Heart right ventricle (tissue), 16 donors: Measurements from ENCODE around the gene STYXL2. TPM values are rescaled to one million over a fixed set of nuclear protein-coding genes. Genes with fewer than 3 reads are reported as not detected.

Experiments used
- ATAC-seq, 8 donors: fragments of 200-7000 bp; cut with Tn5 transposase; one replicate each; pipeline ENCODE4 v1.9.1; 2020; ENCODE audit warnings: mild to moderate bottlenecking in 8 of 8, moderate library complexity in 8 of 8, moderate number of reproducible peaks in 1 of 8
- DNase-seq, 2 donors: peaks; one replicate each; pipeline ENCODE4 v3.0.0-alpha.2; 2020
- H3K27ac ChIP-seq, 10 donors: fragments of 200-600 bp; sonication (generic) in 2 of 10; one replicate each; pipeline versions ENCODE4 v1.5.0 to v1.8.0; 2020 to 2022; ENCODE audit warnings: mild to moderate bottlenecking in 3 of 10
- H3K27me3 ChIP-seq, 7 donors: fragments of 200-600 bp; one replicate each; pipeline ENCODE4 v1.8.0; 2021 to 2022; ENCODE audit warnings: mild to moderate bottlenecking in 2 of 7
- H3K36me3 ChIP-seq, 9 donors: fragments of 200-600 bp; sonication (generic) in 1 of 9; one replicate each; pipeline versions ENCODE4 v1.5.0 to v1.8.0; 2020 to 2022; ENCODE audit warnings: mild to moderate bottlenecking in 2 of 9
- H3K4me1 ChIP-seq, 9 donors: fragments of 200-600 bp; sonication (generic) in 1 of 9; one replicate each; pipeline versions ENCODE4 v1.5.0 to v1.8.0; 2020 to 2022; ENCODE audit warnings: mild to moderate bottlenecking in 4 of 9
- H3K4me3 ChIP-seq, 10 donors: fragments of 200-600 bp; sonication (generic) in 2 of 10; one replicate each; pipeline versions ENCODE4 v1.5.0 to v1.8.0; 2020 to 2022; ENCODE audit warnings: mild to moderate bottlenecking in 7 of 10, moderate library complexity in 2 of 10
- H3K9me3 ChIP-seq, 11 donors: fragments of 200-600 bp in 10 of 11; sonication (generic) in 2 of 11; one replicate each; pipeline versions ENCODE4 v1.5.0 to v1.8.0; 2013 to 2022; ENCODE audit warnings: mild to moderate bottlenecking in 2 of 11, control low read depth in 1 of 11, moderate library complexity in 1 of 11
- CTCF ChIP-seq, 9 donors: fragments of 200-600 bp; sonication (generic) in 2 of 9; IDR thresholded peaks; one replicate each; pipeline versions ENCODE4 v1.5.0 to v1.8.0; 2021 to 2022; ENCODE audit warnings: antibody characterized with exemption in 9 of 9, mild to moderate bottlenecking in 5 of 9, moderate library complexity in 1 of 9
- WGBS, 2 donors: extraction: QIAGEN DNeasy Blood & Tissue Kit; methylation state at CpG; one replicate each; pipeline ENCODE4 v1.1.7; 2013; ENCODE audit warnings: inconsistent platforms in 1 of 2; 5-methylcytosine and 5-hydroxymethylcytosine counted together
- intact Hi-C, 10 donors: fragments of 100-400 bp; cut with DNase I; formaldehyde crosslinking; loops; one replicate each; pipeline versions ENCODE4 v1.11.1 to v1.14.2; 2022
- polyA plus RNA-seq, 2 donors: library from polyadenylated mRNA; stranded (reverse); fragments of 200-250 nt; gene quantifications; one replicate each; pipeline ENCODE4 v1.2.3, GENCODE V29; 2013
- total RNA-seq, 10 donors: library from RNA; stranded (reverse); fragmentation: NEBNext Ultra II Directional in 3 of 10; extraction: Animal tissue kit (Norgen Biotek cat#: 25700) in 3 of 10; gene quantifications; one replicate each; pipeline versions ENCODE4 v1.2.1 to v1.2.4, GENCODE V29; 2021 to 2023
- donor health status: Arrhythmogenic right ventricular cardiomyopathy.
- donor health status: ischemic (EF 13 %, LVEDD 7.1; RV severe dilation, severe dysfunction).
- donor health status: healthy with polysubstance abuse.
- donor health status: DM: no; HTN: yes; CAD: no.
- donor health status: DM: no; HTN: no; CAD: no.
- donor health status: ischemic (EF 25% LVEDD 6.9; RV normal size, moderate dysfunction).
- donor health status: ischemic (EF 25% LVEDD 5.7; RV mildly dilated, moderate dysfunction).
- donor health status: healthy.
- donor health status: DM: yes; HTN: yes; CAD: no.
- donor health status: Ischemic cardiomyopathy.
- donor health status: ischemic (EF 35%, LVEDD 5.7; RV mildly dilated, moderate dysfunction).
- donor health status: nonischemic (EF 11% LVEDD 7.7; RV severe dilation, severe dysfunction).
- donor health status: DM: yes; HTN: yes; CAD: no.
- donor health status: PGD.
- donor health status: ischemic (EF 29% LVEDD 5.4; RV normal size, mild dysfunction).
- donor health status: nonischemic (EF 23%, LVEDD 6.1; RV moderate dilation, normal function).

STYXL2 gene
- total and polyA plus RNA-seq, 12 donors, result 32.4 to 638 (median 205) TPM

- 94 to 97% methylated on average over 2 of the region's 2 CpGs for WGBS, 2 donors
- DNase-seq (no peak), ATAC-seq (no peak)
- intact Hi-C loops, result no loop called here
- Histone ChIP-seq H3K4me3 (no peak overlapping the region), H3K36me3 (peaks cover 0 to 36% (median 0%) of the 10 kb centered on the region in 9 donors), H3K27ac (no peak overlapping the region), H3K4me1 (peaks cover 0 to 57% (median 22%) of the 10 kb centered on the region in 9 donors), H3K27me3 (peaks cover 0 to 7% (median 0%) of the 10 kb centered on the region in 7 donors), H3K9me3 (peaks cover 0 to 6% (median 0%) of the 10 kb centered on the region in 11 donors)
- no peak for TF ChIP-seq CTCF (IDR thresholded peaks at IDR 0.05)
Observed at GRCh38 chr1:167100730-167101129, 6.9 kb downstream of the STYXL2 start.

GRCh38 chr1:167101754-167102153 is 7.9 kb downstream of the STYXL2 start:
- no peak overlapping the region for H3K27ac ChIP-seq
- intact Hi-C loops, result no loop called here
- TF ChIP-seq CTCF (IDR thresholded peaks at IDR 0.05), result no peak
- peaks cover 0 to 41% (median 0%) of the 10 kb centered on the region in 9 donors for H3K36me3 ChIP-seq
- no peak overlapping the region for H3K4me3 ChIP-seq
- peaks cover 0 to 7% (median 0%) of the 10 kb centered on the region in 7 donors for H3K27me3 ChIP-seq
- ATAC-seq (no peak), DNase-seq (no peak)
- H3K4me1 ChIP-seq, result peaks cover 0 to 68% (median 22%) of the 10 kb centered on the region in 9 donors
- peaks cover 0 to 6% (median 0%) of the 10 kb centered on the region in 11 donors for H3K9me3 ChIP-seq
- 85 to 96% methylated on average over 2 of the region's 2 CpGs for whole genome bisulfite sequencing, 2 donors

GRCh38 chr1:167102906-167103573 is 9.2 kb downstream of the STYXL2 start:
- whole genome bisulfite sequencing, 2 donors, result 65 to 67% methylated on average over 5 of the region's 5 CpGs
- TF ChIP-seq CTCF (IDR thresholded peaks at IDR 0.05), result no peak
- Histone ChIP-seq H3K27me3 (peaks cover 0 to 7% (median 0%) of the 10 kb centered on the region in 7 donors), H3K4me1 (peaks cover 0 to 73% (median 22%) of the 10 kb centered on the region in 9 donors), H3K9me3 (peaks cover 0 to 2% (median 0%) of the 10 kb centered on the region in 11 donors), H3K4me3 (no peak overlapping the region), H3K36me3 (peaks cover 0 to 43% (median 0%) of the 10 kb centered on the region in 9 donors), H3K27ac (peak overlapping the region in 1 of 10 donors; percentile 13)
- intact Hi-C loops, result no loop called here
- DNase-seq (no peak), ATAC-seq (peak in 1 of 8 donors; percentile 32)

GRCh38 chr1:167104256-167104633 is 10.4 kb downstream of the STYXL2 start:
- 56 to 61% methylated on average over 6 of the region's 6 CpGs for WGBS, 2 donors
- Histone ChIP-seq H3K36me3 (peaks cover 0 to 45% (median 0%) of the 10 kb centered on the region in 9 donors), H3K4me3 (no peak overlapping the region), H3K4me1 (peaks cover 0 to 77% (median 26%) of the 10 kb centered on the region in 9 donors), H3K27me3 (peaks cover 0 to 7% (median 0%) of the 10 kb centered on the region in 7 donors), H3K9me3 (no peaks in the 10 kb centered on the region), H3K27ac (peak overlapping the region in 5 of 10 donors; percentile 4 to 28 (median 12))
- ATAC-seq (no peak), DNase-seq (no peak)
- intact Hi-C loops, result no loop called here
- no peak for TF ChIP-seq CTCF (IDR thresholded peaks at IDR 0.05)
